Motor neuron (in vitro differentiated cells): ENCODE results near the gene BRSK2. TPM values are rescaled to one million over a fixed set of nuclear protein-coding genes. Genes with fewer than 3 reads are reported as not detected.

Experiments used
- ATAC-seq, 8 experiments: fragments of 200-7000 bp; cut with Tn5 transposase; replicated peaks in 6 of 8; 2 replicates each; pipeline ENCODE4 v1.8.0; 2021; ENCODE audit warnings: mild to moderate bottlenecking in 8 of 8, moderate library complexity in 8 of 8
- H3K27ac ChIP-seq, 2 donors: fragments of 250-450 bp; sonication (Bioruptor Pico); 2 replicates each; pipeline ENCODE4 v1.9.0; 2021; ENCODE audit warnings: antibody characterized with exemption in 2 of 2, mild to moderate bottlenecking in 2 of 2, moderate library complexity in 1 of 2
- H3K4me1 ChIP-seq, 2 donors: fragments of 250-450 bp; sonication (Bioruptor Pico); replicated peaks in 1 of 2; 2 replicates each; pipeline ENCODE4 v1.6.1; 2021; ENCODE audit warnings: antibody characterized with exemption in 2 of 2, mild to moderate bottlenecking in 2 of 2, moderate library complexity in 1 of 2
- H3K4me3 ChIP-seq, 5 donors: fragments of 250-450 bp; sonication (Bioruptor Pico); 2 replicates each; pipeline ENCODE4 v1.9.0; 2021; ENCODE audit warnings: antibody characterized with exemption in 5 of 5, mild to moderate bottlenecking in 5 of 5, moderate library complexity in 4 of 5
- WGBS, 10 experiments: fragments of 450-650 bp; shearing (Covaris generic); methylation state at CpG; one replicate each; pipeline ENCODE4 v1.0.0; 2022; 5-methylcytosine and 5-hydroxymethylcytosine counted together
- in situ Hi-C, 9 experiments: fragments of 400-800 bp; cut with MboI; loops; one replicate each; pipeline ENCODE4 v1.15.0; 2021; ENCODE audit warnings: low sequenced_read_pairs in 9 of 9, low pct_unique_long_range_greater_than_20kb in 2 of 9; ENCODE audit not compliant: unreplicated experiment in 9 of 9
- total RNA-seq, 8 experiments: library from RNA; unstranded; fragments of 300-600 nt; gene quantifications; 2 replicates each; pipeline versions ENCODE4 v1.2.3 to v1.2.4, GENCODE V29; 2022

The BRSK2 gene
- total RNA-seq, 8 experiments from 2014 or later: 0.77 to 54.6 (median 25.1) TPM

DNA sequence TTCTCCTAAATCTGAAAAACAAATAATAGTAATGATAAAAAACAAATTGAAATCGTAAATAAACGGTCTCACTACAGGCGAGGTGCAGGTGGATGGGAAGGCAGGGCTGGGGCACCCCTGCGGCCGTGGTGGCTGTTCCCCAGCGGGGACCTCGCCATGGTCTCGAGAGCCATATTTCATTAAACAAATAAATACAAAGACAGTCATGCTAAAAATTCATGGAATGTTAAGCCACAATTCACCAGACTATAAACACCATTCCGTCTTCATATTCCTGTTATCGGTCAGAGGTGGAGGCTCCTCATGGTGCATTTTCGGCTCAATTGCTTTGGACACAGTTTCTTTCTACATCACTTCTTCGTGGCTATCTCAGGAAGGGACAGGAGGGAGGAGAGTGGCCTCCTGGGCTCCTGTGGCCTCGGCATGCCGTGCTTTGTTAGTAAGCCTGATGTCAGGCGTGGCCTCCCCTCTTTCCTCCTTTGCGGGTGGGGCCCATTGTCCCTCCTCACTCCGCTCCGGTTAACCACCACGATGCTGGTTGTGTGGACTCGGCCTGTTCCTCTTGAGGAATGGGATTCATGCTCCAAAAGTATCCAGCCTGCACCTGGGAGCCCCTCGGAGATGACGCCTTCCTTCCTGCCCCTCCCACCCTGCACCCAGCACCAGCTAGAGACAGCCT, 16.1 kb upstream of the BRSK2 start:
- peak in 1 of 8 experiments; percentile 37 for ATAC-seq
- WGBS, 10 experiments: 10 to 94% (median 84%) methylated on average over 1 to 16 of the region's 22 CpGs
- Histone ChIP-seq H3K4me3 (no peak overlapping the region), H3K27ac (no peak overlapping the region), H3K4me1 (no peaks in the 10 kb centered on the region)
- in situ Hi-C loops: no loop called here

DNA sequence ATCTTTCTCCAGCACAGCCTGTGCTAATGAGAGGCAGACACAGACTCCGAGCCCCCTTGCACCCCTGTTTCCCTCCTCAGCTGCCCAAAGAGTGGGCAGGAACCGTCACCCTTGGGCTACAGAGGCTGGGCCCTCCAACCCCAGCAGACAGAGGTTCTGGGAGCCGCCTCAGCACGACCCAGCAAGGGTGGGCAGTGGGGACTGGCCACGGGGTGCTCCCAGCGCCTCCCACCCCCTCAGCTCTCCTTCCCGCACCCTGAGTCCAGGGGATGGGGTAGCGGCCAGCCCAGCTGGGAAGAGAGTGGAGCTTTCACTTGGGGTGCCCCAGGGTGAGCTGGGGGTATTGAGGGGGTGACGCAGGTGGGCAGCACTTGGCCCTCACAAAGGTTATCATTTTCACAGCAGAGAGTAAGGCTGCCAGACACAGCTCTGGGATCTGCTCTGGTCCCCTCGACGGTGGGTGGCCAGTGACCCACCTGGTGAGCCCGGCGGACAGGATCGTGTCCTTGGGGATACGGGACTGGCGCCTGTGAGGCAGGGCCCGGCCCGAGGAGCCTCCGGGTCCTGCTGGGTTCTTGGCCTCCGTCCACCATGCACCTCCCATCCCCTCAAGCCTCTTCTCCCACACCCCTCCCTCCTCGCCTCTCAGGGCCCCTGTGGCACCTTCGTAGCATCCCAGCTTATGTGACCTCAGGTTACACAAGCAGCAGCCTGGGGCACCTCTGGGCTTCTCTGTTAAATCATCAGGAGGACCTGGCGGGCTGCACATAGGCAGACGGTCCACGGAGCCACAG, 14.4 kb upstream of the BRSK2 start:
- Histone ChIP-seq H3K4me3 (no peak overlapping the region), H3K4me1 (no peaks in the 10 kb centered on the region), H3K27ac (no peak overlapping the region)
- ATAC-seq: no peak
- WGBS, 10 experiments: 36 to 100% (median 68%) methylated on average over 2 to 7 of the region's 25 CpGs; no CpG with 5 or more reads in 6 of the 10 experiments
- in situ Hi-C loops: no loop called here

DNA sequence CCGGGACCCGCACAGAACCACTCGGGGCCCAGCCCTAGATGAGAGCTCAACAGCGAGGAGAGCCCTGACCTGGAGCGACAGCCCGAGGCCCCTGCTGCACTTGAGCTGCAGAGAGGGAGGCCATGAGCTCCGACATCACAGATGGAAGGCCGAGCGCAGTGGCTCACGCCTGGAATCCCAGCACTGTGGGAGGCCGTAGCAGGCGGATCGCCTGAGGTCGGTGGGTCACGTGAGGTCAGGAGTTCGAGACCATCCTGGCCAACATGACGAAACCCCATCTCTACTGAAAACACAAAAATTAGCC, 13.8 kb upstream of the BRSK2 start:
- no peak overlapping the region for H3K27ac ChIP-seq
- in situ Hi-C loops: no loop called here
- H3K4me3 ChIP-seq: no peak overlapping the region
- ATAC-seq: no peak
- no peaks in the 10 kb centered on the region for H3K4me1 ChIP-seq
- 17 to 90% (median 67%) methylated on average over 1 to 7 of the region's 17 CpGs; no CpG with 5 or more reads in 4 of the 10 experiments for WGBS, 10 experiments

DNA sequence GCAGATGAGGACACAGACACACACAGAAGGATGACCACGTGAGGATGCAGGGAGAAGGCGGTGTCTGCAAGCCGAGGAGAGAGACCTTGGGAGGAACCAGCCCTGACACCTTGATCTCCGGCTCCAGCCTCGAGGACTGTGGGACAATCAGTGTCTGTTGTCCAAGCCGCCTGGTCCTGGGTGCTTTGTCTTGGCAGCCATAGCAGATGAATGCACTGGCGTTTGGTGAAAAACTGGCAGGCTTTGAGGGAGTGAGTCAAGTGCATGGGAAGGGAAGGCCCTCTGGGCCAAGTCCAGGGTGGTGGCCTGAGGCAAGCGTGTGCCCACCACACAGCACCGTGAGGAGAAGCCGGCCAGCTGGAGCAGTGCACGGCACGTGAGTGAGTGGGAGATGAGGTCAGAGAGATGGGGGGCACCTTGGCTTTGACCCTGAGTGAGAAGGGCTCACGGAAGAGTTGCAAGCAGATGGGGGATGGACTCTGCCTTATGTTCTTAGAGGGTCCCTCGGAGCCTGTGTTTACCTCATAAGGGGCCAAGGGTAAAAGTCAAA, 12.4 kb upstream of the BRSK2 start:
- Histone ChIP-seq H3K27ac (no peak overlapping the region), H3K4me3 (no peak overlapping the region), H3K4me1 (no peaks in the 10 kb centered on the region)
- in situ Hi-C loops: no loop called here
- ATAC-seq: no peak
- WGBS, 10 experiments: 0 to 100% (median 80%) methylated on average over 1 to 8 of the region's 14 CpGs

DNA sequence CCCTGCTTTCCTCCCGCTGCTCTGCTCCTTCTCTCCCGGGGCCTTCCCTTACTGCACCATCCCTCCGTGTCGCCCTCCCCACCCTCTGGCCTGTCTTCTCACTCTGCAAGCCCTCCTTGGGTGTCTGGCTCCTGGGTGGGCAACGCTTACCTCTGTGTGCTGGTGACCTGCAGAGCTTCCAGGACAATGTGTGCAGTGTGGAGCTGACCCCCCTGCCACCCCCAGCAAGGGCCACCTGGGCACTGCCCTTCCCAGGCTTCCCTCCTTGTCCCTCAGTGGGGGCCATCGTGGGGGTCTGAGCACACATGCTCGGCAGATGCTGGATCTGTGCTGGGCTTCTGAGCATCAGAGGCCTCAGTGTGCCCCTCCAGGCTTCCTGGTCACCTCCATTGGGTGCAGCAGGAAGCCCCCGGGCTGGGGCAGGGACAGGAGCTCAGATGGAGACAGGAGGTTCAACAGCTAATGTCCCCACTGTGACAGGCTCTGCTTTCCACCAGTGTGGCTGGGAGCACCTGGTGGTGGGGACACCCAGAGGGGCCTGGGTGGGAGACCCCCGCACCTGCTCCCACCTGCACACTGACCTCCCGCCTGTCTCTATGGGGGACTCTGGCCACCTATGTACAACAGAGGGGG, 7.8 kb upstream of the BRSK2 start:
- Histone ChIP-seq H3K4me1 (peaks cover 10 to 15% of the 10 kb centered on the region in 2 donors), H3K27ac (no peak overlapping the region), H3K4me3 (no peak overlapping the region)
- in situ Hi-C loops: no loop called here
- 0 to 83% (median 20%) methylated on average over 1 to 2 of the region's 10 CpGs; no CpG with 5 or more reads in 5 of the 10 experiments for WGBS, 10 experiments
- no peak for ATAC-seq

DNA sequence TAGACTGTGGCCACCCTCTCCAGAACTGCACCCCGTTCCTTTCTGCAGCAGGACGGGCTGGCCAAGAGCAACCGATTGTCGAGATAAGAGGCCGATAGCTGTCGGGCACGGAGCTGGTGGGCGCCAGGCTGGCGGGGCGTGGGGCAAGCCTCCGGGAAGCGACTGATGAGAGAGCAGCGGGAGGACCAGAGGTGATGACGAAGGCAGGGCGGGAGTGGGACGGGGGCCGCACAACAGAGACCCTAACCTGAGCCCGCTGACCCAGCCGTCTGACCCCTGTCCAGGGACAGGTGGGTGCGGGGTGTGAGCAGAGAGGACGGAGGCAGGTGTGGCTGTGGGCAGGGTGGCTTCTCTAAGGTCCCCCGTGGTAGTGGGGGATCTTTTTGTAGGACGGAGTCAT, 7.3 kb upstream of the BRSK2 start:
- in situ Hi-C loops: no loop called here
- 80 to 100% methylated on average over 2 to 4 of the region's 23 CpGs; no CpG with 5 or more reads in 8 of the 10 experiments for WGBS, 10 experiments
- Histone ChIP-seq H3K27ac (peak overlapping the region; percentile 80 to 92), H3K4me1 (peaks cover 10 to 20% of the 10 kb centered on the region in 2 donors), H3K4me3 (no peak overlapping the region)
- no peak for ATAC-seq

DNA sequence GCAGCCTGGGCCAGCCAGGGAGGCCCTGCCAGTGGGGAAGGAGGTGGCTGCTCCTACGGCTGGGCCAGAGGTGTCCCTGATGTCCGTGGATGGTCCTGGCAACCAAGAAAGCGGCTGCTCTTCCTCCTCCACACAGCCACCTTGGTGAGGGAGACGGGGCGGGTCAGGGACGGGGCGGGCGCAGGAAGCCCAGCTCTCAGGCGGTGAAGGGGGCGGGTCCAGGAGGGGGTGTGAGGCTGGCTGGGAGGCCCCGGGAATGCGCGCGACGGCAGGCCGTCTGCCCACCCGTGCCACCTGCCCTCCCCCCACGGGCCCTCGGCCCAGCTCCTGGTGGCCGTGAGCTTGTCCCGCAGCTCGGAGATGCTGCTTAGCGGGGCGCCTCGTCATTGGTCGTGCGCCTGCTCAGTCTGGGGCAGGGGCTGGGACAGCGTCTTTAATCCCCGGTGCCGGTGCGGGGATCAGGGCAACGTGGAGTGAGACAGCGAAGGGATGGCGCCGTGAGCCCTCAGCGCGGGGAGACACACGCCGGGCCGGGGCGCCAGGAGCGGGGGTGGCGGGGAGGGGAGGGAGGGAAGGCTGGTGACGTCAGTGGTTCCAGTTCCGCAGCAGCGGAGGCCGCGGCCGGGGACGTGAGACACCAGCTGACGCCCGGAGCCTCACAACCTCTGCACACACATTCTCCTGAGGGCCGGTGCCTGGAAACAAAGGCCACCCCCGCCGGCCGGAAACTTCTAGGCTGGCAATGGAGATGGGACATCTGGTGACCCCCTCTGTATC, 6.7 kb upstream of the BRSK2 start:
- peaks cover 15 to 26% of the 10 kb centered on the region in 2 donors for H3K4me1 ChIP-seq
- H3K4me3 ChIP-seq: peak overlapping the region; percentile 15 to 24 (median 21)
- ATAC-seq: peak; percentile 90 to 93 (median 91)
- WGBS, 10 experiments: 0 to 17% methylated on average over 1 to 2 of the region's 56 CpGs; no CpG with 5 or more reads in 8 of the 10 experiments
- H3K27ac ChIP-seq: peak overlapping the region; percentile 80 to 92
- in situ Hi-C loops: no loop called here

DNA sequence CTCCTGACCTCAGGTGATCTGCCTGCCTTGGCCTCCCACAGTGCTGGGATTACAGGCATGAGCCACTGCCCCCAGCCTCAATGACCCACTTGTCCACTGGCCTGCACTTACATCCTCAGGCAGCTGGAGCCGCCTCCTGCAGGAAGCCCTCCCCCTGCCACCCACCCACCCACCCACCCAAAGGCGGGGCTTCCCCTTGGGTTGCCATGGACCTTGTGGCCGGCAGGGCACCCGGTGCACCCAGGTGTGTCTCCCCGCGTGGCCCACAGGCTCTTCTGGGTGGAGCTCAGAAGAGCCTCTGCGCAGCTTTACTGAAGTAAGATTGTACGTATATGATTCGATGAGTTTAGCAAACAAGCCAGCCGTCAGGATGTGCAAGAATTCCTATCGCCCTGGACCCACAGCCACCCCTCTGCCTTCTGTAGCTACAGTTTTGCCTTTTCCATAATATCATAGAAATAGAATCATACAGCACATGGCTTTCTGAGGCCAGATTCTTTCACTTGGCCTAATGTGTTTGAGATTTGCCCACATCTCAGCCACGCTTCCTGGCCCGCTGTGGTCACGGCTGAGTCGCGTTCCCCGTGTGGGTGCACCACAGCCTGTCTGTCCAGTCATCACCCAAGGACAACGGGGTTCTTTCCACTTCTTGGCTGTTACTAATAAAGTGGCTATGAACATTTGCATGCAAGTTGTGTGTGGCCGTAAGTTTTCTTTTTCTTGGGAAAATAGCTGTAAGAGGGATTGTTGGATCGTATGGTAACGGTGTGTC, 5.3 kb upstream of the BRSK2 start:
- Histone ChIP-seq H3K4me1 (peaks cover 24 to 32% of the 10 kb centered on the region in 2 donors), H3K27ac (no peak overlapping the region), H3K4me3 (no peak overlapping the region)
- whole genome bisulfite sequencing, 10 experiments: 3 to 100% (median 96%) methylated on average over 1 to 12 of the region's 21 CpGs; no CpG with 5 or more reads in 2 of the 10 experiments
- ATAC-seq: no peak
- in situ Hi-C loops: no loop called here

DNA sequence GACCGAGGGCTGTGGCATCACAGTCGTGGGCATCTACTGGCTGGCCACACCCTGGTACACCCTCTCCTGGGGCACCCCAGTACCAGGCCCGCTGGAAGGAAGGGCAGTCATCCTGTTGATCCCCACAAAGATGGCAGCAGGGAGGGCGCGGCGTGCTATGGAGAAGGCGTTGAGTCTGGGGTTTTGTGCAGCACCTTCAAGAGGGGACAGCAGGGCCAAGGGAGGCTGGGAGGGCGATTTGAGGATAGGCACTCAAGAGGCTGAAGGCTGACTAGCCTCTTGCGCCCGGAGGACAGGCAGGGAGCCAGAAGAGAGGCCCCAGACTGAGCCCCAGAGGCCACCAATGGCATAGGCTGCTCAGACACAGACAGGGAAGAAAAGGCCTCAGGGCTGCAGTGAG, 2.2 kb upstream of the BRSK2 start:
- H3K4me3 ChIP-seq: no peak overlapping the region
- peaks cover 34 to 40% of the 10 kb centered on the region in 2 donors for H3K4me1 ChIP-seq
- no peak overlapping the region for H3K27ac ChIP-seq
- in situ Hi-C loops: no loop called here
- WGBS, 10 experiments: 50 to 100% (median 91%) methylated on average over 2 to 5 of the region's 10 CpGs; no CpG with 5 or more reads in 4 of the 10 experiments
- ATAC-seq: no peak

DNA sequence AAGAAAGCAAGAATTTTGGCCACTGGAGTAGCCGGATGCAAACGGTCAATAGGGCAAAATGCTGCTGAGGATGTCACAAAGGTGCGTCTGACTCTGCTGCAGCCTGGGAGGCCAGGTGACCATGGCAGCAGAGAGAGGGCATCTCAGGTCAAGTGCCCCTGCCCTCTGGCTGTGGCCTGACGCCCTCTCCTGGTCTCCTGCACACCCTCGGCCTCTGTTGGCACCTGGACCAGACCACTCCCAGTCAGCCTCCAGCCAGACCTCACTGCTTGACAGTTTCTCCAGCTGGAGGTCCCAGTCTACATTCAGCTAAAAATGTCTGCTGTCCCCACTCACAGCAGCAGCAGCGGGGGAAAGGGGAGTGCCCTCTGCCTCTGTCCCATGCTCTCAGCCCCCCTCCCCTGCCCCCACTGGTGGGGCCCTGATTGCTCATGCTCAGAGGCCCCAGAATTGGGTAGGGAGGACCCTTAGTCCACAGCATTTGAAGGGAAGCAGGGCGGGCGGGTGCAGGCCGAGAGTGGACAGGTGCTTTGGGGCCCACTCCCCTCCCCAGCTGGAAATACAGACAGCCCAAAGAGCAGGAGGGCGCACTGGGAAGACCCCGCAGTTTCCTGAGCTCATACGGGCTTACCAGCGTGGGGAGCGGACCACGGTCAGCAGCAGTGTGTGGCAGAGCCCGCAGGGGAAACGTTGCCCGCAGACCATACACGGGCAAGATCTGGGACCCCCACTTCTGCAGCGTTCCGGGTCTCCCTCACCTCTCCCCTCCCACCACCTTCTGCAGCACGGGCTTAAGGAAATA, 1.6 kb upstream of the BRSK2 start:
- Histone ChIP-seq H3K4me3 (peak overlapping the region; percentile 41 to 79 (median 61)), H3K4me1 (peaks cover 29 to 34% of the 10 kb centered on the region in 2 donors), H3K27ac (peak overlapping the region; percentile 85 to 94)
- ATAC-seq: no peak
- WGBS, 10 experiments: 60 to 100% (median 76%) methylated on average over 1 to 5 of the region's 22 CpGs; no CpG with 5 or more reads in 5 of the 10 experiments
- in situ Hi-C loops: no loop called here

DNA sequence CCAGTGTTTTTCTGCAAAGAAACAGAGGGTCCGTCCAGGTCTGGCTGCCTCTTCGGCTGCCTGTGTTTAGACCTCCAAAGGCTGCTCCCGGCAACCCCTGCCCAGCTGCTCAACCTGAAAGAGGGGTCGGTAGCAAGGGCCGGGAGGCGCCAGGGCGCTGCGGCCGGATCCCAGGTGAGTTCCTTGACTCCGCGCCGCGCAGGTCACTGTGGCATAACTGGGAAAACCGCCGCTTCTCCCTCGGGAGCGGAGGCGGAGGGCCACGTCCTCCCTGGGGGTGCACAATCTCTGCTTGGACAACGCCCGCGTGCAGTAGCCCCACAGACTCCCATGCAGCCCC, 1.0 kb upstream of the BRSK2 start:
- H3K4me3 ChIP-seq: peak overlapping the region; percentile 41 to 79 (median 61)
- ATAC-seq: no peak
- in situ Hi-C loops: no loop called here
- H3K4me1 ChIP-seq: peaks cover 25 to 30% of the 10 kb centered on the region in 2 donors
- 0 to 83% methylated on average over 1 to 2 of the region's 22 CpGs; no CpG with 5 or more reads in 8 of the 10 experiments for WGBS, 10 experiments
- H3K27ac ChIP-seq: peak overlapping the region; percentile 85 to 94
